Measurements from ENCODE around the gene EOLA2. TPM values are rescaled to one million over a fixed set of nuclear protein-coding genes. Genes with fewer than 3 reads are reported as not detected.

The EOLA2 gene
- total and polyA plus RNA-seq, 2 of the 8 experiments (the other 6 are each of a cell fraction or from before 2014, with no cell fraction given), result 19.0 to 22.5 TPM

- Histone ChIP-seq H3K36me3 (ENCODE audit: control insufficient read depth in 2 of 4, insufficient read depth in 4 of 4, low read length in 3 of 4) (peaks cover 0 to 2% (median 0%) of the 10 kb centered on the region in 4 experiments; a peak in 1 of 8 replicates), H2BK120ac (replicated peaks; ENCODE audit: low read depth, low read length) (no peak overlapping the region), H3K9ac (replicated peaks in 1 of 4; ENCODE audit: extremely low read depth in 1 of 4, low read depth in 3 of 4, low read length in 3 of 4) (no peak overlapping the region), H3K23ac (ENCODE audit: insufficient read length) (no peak overlapping the region), H3K23me2 (ENCODE audit: low read depth, low read length) (no peaks in the 10 kb centered on the region), H2BK20ac (ENCODE audit: low read length) (no peak overlapping the region), H4K5ac (ENCODE audit: insufficient read length, low read depth, low read length) (no peak overlapping the region), H3K18ac (ENCODE audit: extremely low read depth, low read length) (no peak overlapping the region), H2BK12ac (ENCODE audit: low read depth, low read length) (no peak overlapping the region), H3K4ac (replicated peaks; ENCODE audit: insufficient read length, low read depth, low read length) (no peak overlapping the region), H2AFZ (ENCODE audit: low read length) (no peak overlapping the region), H4K20me1 (replicated peaks in 1 of 2; ENCODE audit: control insufficient read depth in 1 of 2, insufficient read depth in 2 of 2, low read length in 2 of 2) (no peaks in the 10 kb centered on the region), H3K4me1 (replicated peaks in 1 of 4; ENCODE audit: control insufficient read depth in 3 of 4, insufficient read depth in 4 of 4, low read length in 3 of 4) (no peaks in the 10 kb centered on the region), H3K27me3 (replicated peaks in 1 of 4; ENCODE audit: control insufficient read depth in 3 of 4, extremely low read depth in 1 of 4, insufficient read depth in 3 of 4, low read length in 3 of 4) (no peaks in the 10 kb centered on the region), H2AK5ac (ENCODE audit: low read depth, low read length) (no peak overlapping the region), H3K4me2 (ENCODE audit: insufficient read depth in 1 of 2, low read depth in 2 of 2, low read length in 2 of 2) (no peak overlapping the region), H3K14ac (ENCODE audit: insufficient read length) (no peak overlapping the region), H3K79me2 (ENCODE audit: control insufficient read depth in 1 of 2, insufficient read depth in 2 of 2, low read length in 2 of 2) (no peaks in the 10 kb centered on the region), H4K8ac (ENCODE audit: extremely low read depth, insufficient read depth, low read length) (no peak overlapping the region), H3K56ac (replicated peaks; ENCODE audit: insufficient read length, low read depth, low read length) (no peak overlapping the region), H3K27ac (ENCODE audit: low read depth, low read length) (no peak overlapping the region), H3K4me3 (ENCODE audit: extremely low read depth in 1 of 4, insufficient read depth in 2 of 4, low read depth in 3 of 4, low read length in 4 of 4) (no peak overlapping the region), H4K91ac (replicated peaks; ENCODE audit: insufficient read length, low read length) (no peak overlapping the region), H2BK5ac (ENCODE audit: low read depth, low read length) (no peak overlapping the region), H3K79me1 (ENCODE audit: low read depth, low read length) (no peaks in the 10 kb centered on the region), H2BK15ac (ENCODE audit: low read length) (no peak overlapping the region), H3K9me3 (ENCODE audit: insufficient read depth in 2 of 2, low read depth in 1 of 2, low read length in 1 of 2) (no peaks in the 10 kb centered on the region; a peak in 1 of 4 replicates)
- 95% methylated on average over 2 of the region's 2 CpGs; no CpG with 5 or more reads in 1 of the 2 experiments for WGBS, 2 experiments (ENCODE audit: extremely low coverage in 1 of 2, insufficient coverage in 1 of 2, insufficient read length in 1 of 2, insufficient replicate concordance in 2 of 2, low coverage in 1 of 2, low lambda C conversion rate in 2 of 2, missing lambda C conversion rate in 1 of 2)
- ChIA-PET POLR2A (ENCODE audit: partially characterized antibody) (interaction anchor here (0.9 kb wide), 1 partner anchor 21 kb away, joined by 3 read pairs; no protein-coding TSS in a partner anchor), CTCF (ENCODE audit: partially characterized antibody) (no interaction called here)
- FAIRE-seq (no peak), DNase-seq (ENCODE audit: low read depth in 1 of 2, low spot score in 2 of 2) (no peak)
- TF ChIP-seq SIX5 (IDR thresholded peaks at IDR 0.05; ENCODE audit: low read depth, low read length) (no peak), SP2 (IDR thresholded peaks at IDR 0.05; ENCODE audit: low read length) (no peak), RAD21 (IDR thresholded peaks at IDR 0.05 in 1 of 2, conservative IDR thresholded peaks at IDR 0.05 in 1 of 2; ENCODE audit: low read depth in 2 of 2, low read length in 2 of 2) (no peak), JUN (IDR thresholded peaks at IDR 0.05; ENCODE audit: low read depth, low read length) (no peak), GABPA (IDR thresholded peaks at IDR 0.05; ENCODE audit: borderline replicate concordance, insufficient read depth, low read length) (no peak), PHF8 (conservative IDR thresholded peaks at IDR 0.05; ENCODE audit: low read depth, low read length) (no peak), CEBPB (IDR thresholded peaks at IDR 0.05; ENCODE audit: low read depth, low read length) (no peak), EGR1 (IDR thresholded peaks at IDR 0.05; ENCODE audit: borderline replicate concordance, low read depth, low read length) (no peak), HDAC6 (IDR thresholded peaks at IDR 0.05; ENCODE audit: low read depth, low read length) (no peak)
Measured at GRCh38 chrX:149961572-149961971, 23.3 kb upstream of the EOLA2 start.
